K562 (cell line): Measurements from ENCODE around the gene CPSF4L. TPM values are rescaled to one million over a fixed set of nuclear protein-coding genes. Genes with fewer than 3 reads are reported as not detected.

Experiments
- CCAR2 ChIP-seq: fragments of 200-400 bp; formaldehyde crosslinking; IDR thresholded peaks from 2 replicates; pipeline ENCODE4 v1.6.1; 2017; ENCODE audit warnings: mild to moderate bottlenecking, low read depth, low read length
- HNRNPLL ChIP-seq: fragments of 200-400 bp; formaldehyde crosslinking; IDR thresholded peaks from 2 replicates; pipeline ENCODE4 v1.6.1; 2017; ENCODE audit warnings: low read length, low read depth, mild to moderate bottlenecking; ENCODE audit not compliant: poor library complexity, severe bottlenecking
- NFIC ChIP-seq: fragments of 450-650 bp; IDR thresholded peaks from 2 replicates; pipeline ENCODE4 v1.6.1; 2017; ENCODE audit warnings: mild to moderate bottlenecking, inconsistent platforms
- polyA plus RNA-seq, 8 experiments: library from polyadenylated mRNA; depleted of rRNA in 4 of 8; stranded (reverse) in 5 of 8; unstranded in 3 of 8; fragments of >200 nt; fragmentation: Nextera tagmentation in 2 of 8; fragmentation: Illumina TruSeq in 1 of 8; extraction: Ambion mirVana in 2 of 8; extraction: Trizol in 1 of 8; gene quantifications; 2 replicates each; pipeline versions ENCODE4 v1.2.1 to v1.2.3, GENCODE V29; 2011 to 2014; ENCODE audit warnings: inconsistent platforms in 1 of 8, missing spikeins in 1 of 8
- total RNA-seq, 7 experiments: library from RNA; depleted of rRNA in 6 of 7; stranded (reverse); fragments of >200 nt in 6 of 7; fragmentation: Illumina TruSeq in 2 of 7; extraction: Trizol in 2 of 7; gene quantifications; 2 replicates each; pipeline versions ENCODE4 v1.2.1 to v1.2.3, GENCODE V29; 2011 to 2021; ENCODE audit warnings: low replicate concordance in 1 of 7
- TF ChIP-seq, protein P1 (sequence below): fragments of 450-650 bp; IDR thresholded peaks from 2 replicates; pipeline ENCODE4 v1.6.1; 2016; ENCODE audit warnings: low read depth

Gene CPSF4L
- total and polyA plus RNA-seq, 9 of the 15 experiments (the other 6 are each of a cell fraction or from before 2014, with no cell fraction given), result not detected

DNA sequence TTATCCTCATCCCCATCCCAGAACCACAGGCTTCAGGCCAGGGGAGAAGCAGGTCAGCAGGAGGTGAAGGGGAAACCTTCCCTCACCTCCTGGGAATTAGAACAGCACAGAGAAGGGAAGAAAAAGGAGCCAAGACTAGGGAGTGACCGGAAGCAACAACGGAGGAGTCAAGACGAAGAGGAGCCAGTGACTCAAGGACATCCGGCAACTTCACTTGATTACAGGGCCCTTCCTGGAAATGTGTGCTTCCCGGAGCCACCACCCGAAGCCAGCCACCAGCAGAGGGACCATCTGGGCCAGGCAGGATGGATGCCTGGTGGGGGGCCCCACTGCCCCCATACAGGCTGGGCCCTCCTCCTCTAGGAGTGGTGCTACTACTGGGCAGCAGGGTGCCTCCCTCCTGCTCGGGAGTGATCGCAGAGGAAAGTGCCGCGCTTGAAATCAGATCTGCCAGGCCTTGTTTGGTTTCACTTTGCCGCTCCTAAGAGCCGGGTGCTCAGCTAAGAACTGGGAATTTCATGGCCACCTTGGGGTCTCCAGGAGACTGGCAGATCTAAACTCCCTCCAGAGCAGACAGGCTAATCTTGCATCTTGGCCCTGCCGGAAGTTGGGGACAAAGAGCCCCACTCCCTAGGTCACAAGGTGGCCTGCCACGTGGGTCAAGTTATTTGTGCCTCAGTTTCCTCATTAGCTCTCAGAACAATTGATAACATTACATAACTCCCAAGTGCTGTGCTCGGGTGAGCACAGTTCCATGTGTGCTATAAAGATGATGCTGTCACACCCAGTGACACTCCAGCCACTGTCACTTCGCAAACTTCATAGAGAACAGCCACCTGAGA, 43.5 kb upstream of the CPSF4L start (continued):
- TF ChIP-seq, protein P1, sequence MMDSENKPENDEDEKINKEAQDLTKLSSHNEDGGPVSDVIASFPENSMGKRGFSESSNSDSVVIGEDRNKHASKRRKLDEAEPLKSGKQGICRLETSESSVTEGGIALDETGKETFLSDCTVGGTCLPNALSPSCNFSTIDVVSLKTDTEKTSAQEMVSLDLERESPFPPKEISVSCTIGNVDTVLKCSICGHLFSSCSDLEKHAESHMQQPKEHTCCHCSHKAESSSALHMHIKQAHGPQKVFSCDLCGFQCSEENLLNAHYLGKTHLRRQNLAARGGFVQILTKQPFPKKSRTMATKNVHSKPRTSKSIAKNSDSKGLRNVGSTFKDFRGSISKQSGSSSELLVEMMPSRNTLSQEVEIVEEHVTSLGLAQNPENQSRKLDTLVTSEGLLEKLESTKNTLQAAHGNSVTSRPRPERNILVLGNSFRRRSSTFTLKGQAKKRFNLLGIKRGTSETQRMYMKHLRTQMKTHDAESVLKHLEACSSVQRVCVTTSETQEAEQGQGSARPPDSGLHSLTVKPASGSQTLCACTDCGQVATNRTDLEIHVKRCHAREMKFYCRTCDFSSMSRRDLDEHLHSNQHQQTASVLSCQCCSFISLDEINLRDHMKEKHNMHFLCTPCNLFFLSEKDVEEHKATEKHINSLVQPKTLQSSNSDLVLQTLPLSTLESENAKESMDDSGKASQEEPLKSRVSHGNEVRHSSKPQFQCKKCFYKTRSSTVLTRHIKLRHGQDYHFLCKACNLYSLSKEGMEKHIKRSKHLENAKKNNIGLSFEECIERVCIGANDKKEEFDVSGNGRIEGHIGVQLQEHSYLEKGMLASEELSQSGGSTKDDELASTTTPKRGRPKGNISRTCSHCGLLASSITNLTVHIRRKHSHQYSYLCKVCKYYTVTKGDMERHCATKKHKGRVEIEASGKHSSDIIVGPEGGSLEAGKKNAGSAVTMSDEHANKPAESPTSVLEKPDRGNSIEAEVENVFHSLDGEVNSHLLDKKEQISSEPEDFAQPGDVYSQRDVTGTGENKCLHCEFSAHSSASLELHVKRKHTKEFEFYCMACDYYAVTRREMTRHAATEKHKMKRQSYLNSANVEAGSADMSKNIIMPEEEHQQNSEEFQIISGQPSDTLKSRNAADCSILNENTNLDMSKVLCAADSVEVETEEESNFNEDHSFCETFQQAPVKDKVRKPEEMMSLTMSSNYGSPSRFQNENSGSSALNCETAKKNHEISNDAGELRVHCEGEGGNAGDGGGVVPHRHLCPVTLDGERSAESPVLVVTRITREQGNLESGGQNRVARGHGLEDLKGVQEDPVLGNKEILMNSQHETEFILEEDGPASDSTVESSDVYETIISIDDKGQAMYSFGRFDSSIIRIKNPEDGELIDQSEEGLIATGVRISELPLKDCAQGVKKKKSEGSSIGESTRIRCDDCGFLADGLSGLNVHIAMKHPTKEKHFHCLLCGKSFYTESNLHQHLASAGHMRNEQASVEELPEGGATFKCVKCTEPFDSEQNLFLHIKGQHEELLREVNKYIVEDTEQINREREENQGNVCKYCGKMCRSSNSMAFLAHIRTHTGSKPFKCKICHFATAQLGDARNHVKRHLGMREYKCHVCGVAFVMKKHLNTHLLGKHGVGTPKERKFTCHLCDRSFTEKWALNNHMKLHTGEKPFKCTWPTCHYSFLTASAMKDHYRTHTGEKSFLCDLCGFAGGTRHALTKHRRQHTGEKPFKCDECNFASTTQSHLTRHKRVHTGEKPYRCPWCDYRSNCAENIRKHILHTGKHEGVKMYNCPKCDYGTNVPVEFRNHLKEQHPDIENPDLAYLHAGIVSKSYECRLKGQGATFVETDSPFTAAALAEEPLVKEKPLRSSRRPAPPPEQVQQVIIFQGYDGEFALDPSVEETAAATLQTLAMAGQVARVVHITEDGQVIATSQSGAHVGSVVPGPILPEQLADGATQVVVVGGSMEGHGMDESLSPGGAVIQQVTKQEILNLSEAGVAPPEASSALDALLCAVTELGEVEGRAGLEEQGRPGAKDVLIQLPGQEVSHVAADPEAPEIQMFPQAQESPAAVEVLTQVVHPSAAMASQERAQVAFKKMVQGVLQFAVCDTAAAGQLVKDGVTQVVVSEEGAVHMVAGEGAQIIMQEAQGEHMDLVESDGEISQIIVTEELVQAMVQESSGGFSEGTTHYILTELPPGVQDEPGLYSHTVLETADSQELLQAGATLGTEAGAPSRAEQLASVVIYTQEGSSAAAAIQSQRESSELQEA, result no peak
- TF ChIP-seq HNRNPLL, result no peak
- TF ChIP-seq NFIC, result peak; percentile 44
- TF ChIP-seq CCAR2, result no peak
